Activated CD4-positive, alpha-beta T cell treated with anti-CD3 and anti-CD28 coated beads for 36 hours (primary cell): ENCODE results near the gene BIRC3. TPM values are rescaled to one million over a fixed set of nuclear protein-coding genes. Genes with fewer than 3 reads are reported as not detected.
"Not testable (repeated sequence)": the region's sequence is repeated elsewhere in the genome, so short reads cannot be mapped to it uniquely, and the experiment has no call there.

Experiments
- ATAC-seq: fragments of 200-7000 bp; cut with Tn5 transposase; one replicate; pipeline ENCODE4 v1.10.0; 2021; ENCODE audit warnings: mild to moderate bottlenecking, moderate library complexity
- CTCF ChIA-PET: fragments of 350-600 bp; sonication (Branson Sonifier 250); formaldehyde crosslinking; loops from one replicate; lab custom pipeline; 2021; ENCODE audit warnings: antibody characterized with exemption; lab: Charles Lee
- POLR2A ChIA-PET: fragments of 350-600 bp; sonication (Branson Sonifier 250); formaldehyde crosslinking; loops from one replicate; lab custom pipeline; 2021; ENCODE audit warnings: antibody characterized with exemption, inconsistent platforms; lab: Charles Lee
- DNase-seq: peaks from one replicate; pipeline ENCODE4 v3.0.0-alpha.2; 2020
- H3K27ac Mint-ChIP-seq: one replicate; pipeline ENCODE4 v1.8.0; 2021; ENCODE audit warnings: mixed read lengths
- H3K27me3 Mint-ChIP-seq: one replicate; pipeline ENCODE4 v1.8.0; 2021; ENCODE audit warnings: mixed read lengths
- H3K36me3 Mint-ChIP-seq: one replicate; pipeline ENCODE4 v1.8.0; 2021; ENCODE audit warnings: low read depth, mixed read lengths
- H3K4me1 Mint-ChIP-seq: one replicate; pipeline ENCODE4 v1.8.0; 2021; ENCODE audit warnings: mixed read lengths
- H3K4me3 Mint-ChIP-seq: one replicate; pipeline ENCODE4 v1.8.0; 2021; ENCODE audit warnings: mild to moderate bottlenecking, moderate library complexity, mixed read lengths
- H3K9me3 Mint-ChIP-seq: one replicate; pipeline ENCODE4 v1.8.0; 2021; ENCODE audit warnings: low read depth, mixed read lengths
- intact Hi-C, 2 experiments: fragments of 100-400 bp; cut with DNase I in 1 of 2; cut with micrococcal nuclease in 1 of 2; formaldehyde crosslinking; loops; one replicate each; pipeline versions ENCODE4 v1.14.2 to v1.15.1; 2022 to 2024; cut with DNase I, micrococcal nuclease
- total RNA-seq, 2 experiments: library from RNA; stranded (reverse); gene quantifications; one replicate each; pipeline ENCODE4 v1.2.3, GENCODE V29; 2021

Gene BIRC3
- total RNA-seq, 2 experiments from 2014 or later = 99.2 to 109 TPM

- H3K27ac Mint-ChIP-seq = peak overlapping the region; percentile 86
- ATAC-seq = no peak
- ChIA-PET POLR2A (no interaction called here), CTCF (interaction anchor here (0.7 to 10.3 kb wide), 16 partner anchors 8 to 318 kb away, joined by 3 to 222 read pairs (median 11); partner anchors contain the start of gene BIRC3)
- H3K9me3 Mint-ChIP-seq = peaks cover 3% of the 10 kb centered on the region
- DNase-seq = no peak
- peaks cover 26% of the 10 kb centered on the region for H3K4me1 Mint-ChIP-seq
- peak overlapping the region; percentile 8 for H3K4me3 Mint-ChIP-seq
- H3K27me3 Mint-ChIP-seq = no peaks in the 10 kb centered on the region
- intact Hi-C loops = no loop called here
- H3K36me3 Mint-ChIP-seq = peaks cover 5% of the 10 kb centered on the region
These were observed 22.2 kb upstream of the BIRC3 start for GRCh38 chr11:102295045-102295444.

- CTCF ChIA-PET = interaction anchor here (1.0 to 10.3 kb wide), 3 partner anchors 14 to 199 kb away, joined by 3 to 222 read pairs (median 6); no protein-coding TSS in a partner anchor
- H3K4me1 Mint-ChIP-seq = peaks cover 42% of the 10 kb centered on the region
These were observed 20.5 kb upstream of the BIRC3 start for GRCh38 chr11:102296757-102297156.

DNA sequence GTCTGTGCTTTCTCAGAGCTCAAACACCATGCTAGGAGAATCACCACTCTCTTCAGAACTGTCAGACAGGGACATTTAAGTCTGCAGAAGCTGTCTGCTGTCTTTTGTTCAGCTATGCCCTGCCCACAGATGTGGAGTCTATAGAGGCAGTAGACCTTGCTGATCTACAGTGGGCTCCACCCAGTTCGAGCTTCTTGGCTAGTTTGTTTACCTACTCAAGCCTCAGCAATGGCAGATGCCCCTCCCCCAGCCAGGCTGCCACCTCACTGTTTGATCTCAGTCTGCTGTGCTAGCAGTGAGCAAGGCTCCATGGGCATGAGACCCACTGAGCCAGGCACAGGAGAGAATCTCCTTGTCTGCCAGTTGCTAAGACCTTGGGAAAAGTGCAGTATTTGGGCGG, 16.4 kb upstream of the BIRC3 start:
- ATAC-seq (peak; percentile 15), DNase-seq (peak; percentile 61)
- POLR2A ChIA-PET, H3K27ac Mint-ChIP-seq, H3K4me3 Mint-ChIP-seq, H3K27me3 Mint-ChIP-seq, intact Hi-C loops: not testable (repeated sequence)
- Mint-ChIP-seq H3K9me3 (peaks cover 20% of the 10 kb centered on the region), H3K4me1 (peaks cover 50% of the 10 kb centered on the region), H3K36me3 (peaks cover 17% of the 10 kb centered on the region)
- CTCF ChIA-PET = interaction anchor here (1.4 to 2.4 kb wide), 2 partner anchors 11 to 12 kb away, joined by 7 to 12 read pairs; no protein-coding TSS in a partner anchor

More at GRCh38 chr11:102296757-102297156, 20.5 kb upstream of the BIRC3 start:
- H3K9me3 Mint-ChIP-seq, H3K4me3 Mint-ChIP-seq, POLR2A ChIA-PET, H3K36me3 Mint-ChIP-seq, DNase-seq, intact Hi-C loops, H3K27ac Mint-ChIP-seq, H3K27me3 Mint-ChIP-seq, ATAC-seq: not testable (repeated sequence)

DNA sequence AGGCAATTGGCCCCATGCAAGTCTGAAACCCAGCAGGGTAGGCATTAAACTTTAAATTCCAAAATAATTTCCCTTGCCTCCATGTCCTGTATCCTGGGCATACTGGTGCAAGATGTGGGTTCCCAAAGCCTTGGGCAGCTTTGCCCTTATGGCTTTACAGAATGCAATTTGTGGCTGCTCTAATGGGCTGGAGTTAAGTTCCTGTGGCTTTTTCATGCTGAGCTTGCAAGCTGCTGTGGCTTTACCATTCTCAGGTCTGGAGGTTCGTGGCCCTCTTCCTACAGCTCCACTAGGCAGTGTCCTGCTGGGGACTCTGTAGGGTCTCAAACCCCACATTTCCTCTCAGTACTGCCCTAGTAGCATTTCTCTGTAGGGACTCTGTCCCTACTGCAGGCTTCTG, 15.0 kb upstream of the BIRC3 start:
- CTCF ChIA-PET = interaction anchor here (1.1 to 2.0 kb wide), 2 partner anchors 8 to 22 kb away, joined by 3 to 12 read pairs; no protein-coding TSS in a partner anchor
- POLR2A ChIA-PET = no interaction called here
- no peak overlapping the region for H3K27ac Mint-ChIP-seq
- H3K4me1 Mint-ChIP-seq = peaks cover 64% of the 10 kb centered on the region
- H3K27me3 Mint-ChIP-seq = no peaks in the 10 kb centered on the region
- H3K9me3 Mint-ChIP-seq = peaks cover 20% of the 10 kb centered on the region
- intact Hi-C loops = no loop called here
- H3K36me3 Mint-ChIP-seq = peaks cover 17% of the 10 kb centered on the region
- H3K4me3 Mint-ChIP-seq = no peak overlapping the region
- DNase-seq (no peak), ATAC-seq (no peak)

DNA sequence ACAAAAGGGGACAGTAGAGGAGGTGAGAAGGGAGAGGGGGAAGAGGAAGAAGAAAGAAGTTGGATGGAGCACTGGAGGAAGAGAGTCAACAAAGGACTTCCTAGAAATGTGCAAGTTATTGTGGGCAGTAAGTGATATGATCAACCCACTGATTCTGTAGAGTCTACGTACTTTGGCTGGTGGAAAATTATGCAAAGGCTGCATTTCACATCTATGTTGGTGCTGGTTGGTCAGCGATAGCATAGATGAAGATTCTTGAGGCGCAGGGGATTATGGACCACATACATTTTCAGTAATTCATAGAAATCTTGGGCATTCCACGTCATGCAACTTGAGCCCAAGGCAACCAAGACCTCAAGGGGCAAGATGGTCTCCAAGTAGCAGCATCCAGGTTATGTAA, 12.6 kb upstream of the BIRC3 start:
- Mint-ChIP-seq H3K4me3 (peak overlapping the region; percentile 18), H3K4me1 (peaks cover 70% of the 10 kb centered on the region), H3K27me3 (no peaks in the 10 kb centered on the region), H3K9me3 (peaks cover 17% of the 10 kb centered on the region), H3K27ac (peak overlapping the region; percentile 78), H3K36me3 (peaks cover 12% of the 10 kb centered on the region)
- ATAC-seq (peak; percentile 12), DNase-seq (no peak)
- intact Hi-C loops = loop anchor here in 1 of 2 experiments (5.0 kb wide), 1 partner anchor 43 kb away; the partner anchor contains the start of gene BIRC2
- POLR2A ChIA-PET = no interaction called here
- CTCF ChIA-PET = no interaction called here

DNA sequence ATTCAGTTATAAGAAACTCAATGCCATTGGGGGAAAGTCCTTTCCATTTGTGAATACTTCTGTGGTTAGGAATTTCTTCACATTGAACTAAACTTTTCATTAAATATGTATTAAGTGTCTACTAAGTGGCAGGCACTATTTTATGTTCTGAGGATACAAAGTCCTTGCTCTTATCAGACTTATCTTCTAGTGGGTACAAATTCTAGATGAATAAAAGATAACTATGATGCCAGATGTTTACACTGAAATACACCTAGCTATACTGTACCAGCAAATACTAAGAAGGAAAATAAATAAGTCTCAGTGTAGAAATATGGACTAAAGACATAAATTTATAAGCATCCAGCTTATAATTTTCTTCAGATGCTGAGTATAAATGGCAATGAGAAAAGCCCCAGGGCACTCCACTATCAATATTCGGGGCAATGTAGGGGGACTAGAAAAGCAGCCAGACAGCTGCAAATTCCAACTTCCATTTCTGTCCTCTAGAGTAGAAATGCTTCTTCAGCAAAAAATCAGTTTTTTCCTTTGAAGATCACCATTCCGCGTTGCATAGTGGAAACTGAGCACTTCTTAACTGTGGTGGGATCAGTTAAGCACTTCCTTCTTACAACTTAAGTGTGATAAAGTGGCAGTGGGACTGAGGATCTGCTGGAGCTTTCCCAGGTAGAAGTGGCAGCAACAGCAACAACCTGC, 11.8 kb upstream of the BIRC3 start:
- peaks cover 12% of the 10 kb centered on the region for H3K36me3 Mint-ChIP-seq
- ChIA-PET CTCF (interaction anchor here (0.6 to 12.0 kb wide), 10 partner anchors 10 to 361 kb away, joined by 3 to 222 read pairs (median 4); no protein-coding TSS in a partner anchor), POLR2A (interaction anchor here (0.6 to 1.1 kb wide), 3 partner anchors 13 to 134 kb away, joined by 3 to 5 read pairs (median 5); no protein-coding TSS in a partner anchor)
- peak overlapping the region; percentile 86 for H3K27ac Mint-ChIP-seq
- H3K4me1 Mint-ChIP-seq = peaks cover 61% of the 10 kb centered on the region
- no peaks in the 10 kb centered on the region for H3K27me3 Mint-ChIP-seq
- DNase-seq (no peak), ATAC-seq (no peak)
- peaks cover 17% of the 10 kb centered on the region for H3K9me3 Mint-ChIP-seq
- intact Hi-C loops = loop anchor here (1.0 to 5.0 kb wide), 2 partner anchors 9 to 42 kb away; partner anchors contain the start of gene BIRC2 (in 1 of the 2)
- peak overlapping the region; percentile 54 for H3K4me3 Mint-ChIP-seq

DNA sequence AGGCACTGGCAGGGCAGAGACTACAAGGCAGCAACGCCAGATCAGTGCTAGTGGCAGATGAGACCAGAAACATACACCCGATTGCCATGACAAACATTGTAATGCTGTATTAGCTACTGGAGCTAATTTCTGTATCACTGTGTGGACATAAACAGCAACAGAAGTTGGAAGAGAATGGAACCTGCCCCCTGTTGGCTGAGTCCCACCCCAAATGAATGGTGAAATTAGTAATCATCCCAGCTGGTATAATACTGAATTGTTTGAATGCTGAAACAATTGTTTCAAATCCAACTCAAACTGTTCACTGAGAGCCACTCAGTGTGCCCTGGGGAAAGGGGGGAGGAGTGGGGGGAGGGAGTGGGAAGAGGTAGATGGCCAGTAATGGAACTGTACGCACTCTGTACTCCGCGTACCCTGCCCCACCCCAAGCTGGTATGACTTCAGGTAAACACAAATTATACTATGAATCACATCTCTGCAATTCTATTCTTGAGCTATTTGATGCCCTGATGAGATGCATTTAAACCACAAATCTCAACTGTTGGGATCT, 11.2 kb upstream of the BIRC3 start:
- Mint-ChIP-seq H3K27ac (peak overlapping the region; percentile 86), H3K27me3 (no peaks in the 10 kb centered on the region), H3K36me3 (peaks cover 12% of the 10 kb centered on the region), H3K9me3 (peaks cover 17% of the 10 kb centered on the region), H3K4me3 (peak overlapping the region; percentile 54), H3K4me1 (peaks cover 55% of the 10 kb centered on the region)
- ChIA-PET CTCF (interaction anchor here (0.6 to 12.0 kb wide), 9 partner anchors 10 to 360 kb away, joined by 3 to 222 read pairs (median 4); no protein-coding TSS in a partner anchor), POLR2A (interaction anchor here (0.6 to 1.1 kb wide), 2 partner anchors 12 to 133 kb away, joined by 3 to 5 read pairs; no protein-coding TSS in a partner anchor)
- intact Hi-C loops = loop anchor here (1.0 to 5.0 kb wide), 2 partner anchors 8 to 41 kb away; partner anchors contain the start of gene BIRC2 (in 1 of the 2)
- DNase-seq (no peak), ATAC-seq (peak; percentile 48)

DNA sequence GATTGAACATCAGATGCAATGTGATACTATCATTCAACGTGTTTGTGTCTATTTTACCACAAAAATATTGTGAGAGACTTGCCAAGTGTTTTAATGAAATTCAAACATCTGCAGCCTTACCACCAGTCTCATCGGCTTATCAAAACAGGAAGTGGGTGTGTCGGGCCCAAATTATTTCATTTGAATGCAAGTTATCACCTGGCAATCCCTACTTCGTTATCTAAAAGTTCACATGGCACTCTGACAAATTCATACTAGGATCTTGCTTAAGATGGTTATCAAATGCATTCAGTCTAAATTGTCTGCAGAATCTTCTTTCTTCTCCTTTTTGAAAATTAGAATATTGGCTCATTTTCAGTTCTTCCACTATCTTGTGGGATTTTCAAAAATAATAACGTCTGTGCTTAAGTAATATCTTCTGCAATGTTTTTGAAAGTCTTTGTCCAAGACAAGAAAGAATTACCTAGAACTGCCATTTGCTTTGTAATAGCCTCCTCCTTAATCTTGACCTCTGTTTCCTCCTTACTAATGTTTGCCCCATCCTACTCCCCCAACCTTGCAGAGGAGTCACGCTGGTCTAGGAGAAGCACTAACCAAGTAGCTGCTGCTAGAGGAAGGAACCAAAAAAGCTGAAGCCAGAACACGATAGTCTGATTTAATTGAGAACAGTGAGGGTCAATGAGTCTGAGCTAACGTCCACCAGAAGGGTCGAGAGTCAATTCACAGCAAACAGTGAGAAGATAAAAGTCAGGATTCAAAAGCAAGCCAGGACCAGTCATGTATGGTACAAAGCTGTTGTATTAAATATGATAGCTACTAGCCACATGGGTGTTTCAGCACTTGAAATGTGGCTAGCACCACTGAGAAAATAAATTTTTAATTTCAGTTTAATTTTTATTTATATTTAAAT, 10.2 kb upstream of the BIRC3 start:
- POLR2A ChIA-PET = interaction anchor here (1.0 kb wide), 1 partner anchor 14 kb away, joined by 3 read pairs; no protein-coding TSS in a partner anchor
- Mint-ChIP-seq H3K27ac (peak overlapping the region; percentile 86), H3K4me3 (peak overlapping the region; percentile 54), H3K9me3 (peaks cover 10% of the 10 kb centered on the region), H3K36me3 (peaks cover 9% of the 10 kb centered on the region), H3K27me3 (no peaks in the 10 kb centered on the region), H3K4me1 (peaks cover 50% of the 10 kb centered on the region)
- DNase-seq (no peak), ATAC-seq (peak; percentile 49)
- intact Hi-C loops = loop anchor here (1.0 to 5.0 kb wide), 3 partner anchors 7 to 40 kb away; partner anchors contain the start of gene BIRC2 (in 1 of the 2)
- CTCF ChIA-PET = interaction anchor here (1.0 to 12.0 kb wide), 5 partner anchors 9 to 290 kb away, joined by 3 to 222 read pairs (median 5); partner anchors contain the start of gene BIRC3

DNA sequence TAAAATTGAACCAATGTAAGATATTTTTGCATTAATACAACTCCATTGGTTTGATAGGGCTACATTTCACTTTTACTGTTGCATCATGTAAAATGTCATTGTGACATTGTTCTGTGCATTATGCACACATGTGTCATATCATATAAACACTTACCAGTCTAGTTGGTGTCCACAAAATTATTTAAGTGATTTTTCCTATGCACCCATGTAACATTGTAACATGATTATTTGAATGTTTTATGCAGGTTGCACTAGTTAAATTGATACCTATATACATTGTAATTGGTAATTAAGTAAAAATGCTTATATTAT, 9.6 kb upstream of the BIRC3 start:
- ChIA-PET CTCF (interaction anchor here (1.0 to 12.0 kb wide), 5 partner anchors 8 to 289 kb away, joined by 3 to 222 read pairs (median 8); partner anchors contain the start of gene BIRC3), POLR2A (interaction anchor here (1.0 kb wide), 1 partner anchor 13 kb away, joined by 3 read pairs; no protein-coding TSS in a partner anchor)
- Mint-ChIP-seq H3K4me1 (peaks cover 55% of the 10 kb centered on the region), H3K27ac (no peak overlapping the region), H3K36me3 (peaks cover 6% of the 10 kb centered on the region), H3K4me3 (no peak overlapping the region), H3K9me3 (peaks cover 10% of the 10 kb centered on the region), H3K27me3 (no peaks in the 10 kb centered on the region)
- no peak for DNase-seq
- no peak for ATAC-seq
- intact Hi-C loops = loop anchor here in 1 of 2 experiments (1.0 to 5.0 kb wide), 2 partner anchors 9 to 40 kb away; partner anchors contain the start of gene BIRC2
